GM11168 (cell line): ENCODE results near the gene MEI1.
"Not testable (repeated sequence)": the region's sequence is repeated elsewhere in the genome, so short reads cannot be mapped to it uniquely, and the experiment has no call there.

ENCODE experiments used
- in situ Hi-C: fragments of 300-500 bp; cut with MboI; formaldehyde crosslinking; loops from one replicate; pipeline ENCODE4 v1.12.0; 2022; ENCODE audit warnings: low sequenced_read_pairs; ENCODE audit not compliant: unreplicated experiment

Gene MEI1, protein sequence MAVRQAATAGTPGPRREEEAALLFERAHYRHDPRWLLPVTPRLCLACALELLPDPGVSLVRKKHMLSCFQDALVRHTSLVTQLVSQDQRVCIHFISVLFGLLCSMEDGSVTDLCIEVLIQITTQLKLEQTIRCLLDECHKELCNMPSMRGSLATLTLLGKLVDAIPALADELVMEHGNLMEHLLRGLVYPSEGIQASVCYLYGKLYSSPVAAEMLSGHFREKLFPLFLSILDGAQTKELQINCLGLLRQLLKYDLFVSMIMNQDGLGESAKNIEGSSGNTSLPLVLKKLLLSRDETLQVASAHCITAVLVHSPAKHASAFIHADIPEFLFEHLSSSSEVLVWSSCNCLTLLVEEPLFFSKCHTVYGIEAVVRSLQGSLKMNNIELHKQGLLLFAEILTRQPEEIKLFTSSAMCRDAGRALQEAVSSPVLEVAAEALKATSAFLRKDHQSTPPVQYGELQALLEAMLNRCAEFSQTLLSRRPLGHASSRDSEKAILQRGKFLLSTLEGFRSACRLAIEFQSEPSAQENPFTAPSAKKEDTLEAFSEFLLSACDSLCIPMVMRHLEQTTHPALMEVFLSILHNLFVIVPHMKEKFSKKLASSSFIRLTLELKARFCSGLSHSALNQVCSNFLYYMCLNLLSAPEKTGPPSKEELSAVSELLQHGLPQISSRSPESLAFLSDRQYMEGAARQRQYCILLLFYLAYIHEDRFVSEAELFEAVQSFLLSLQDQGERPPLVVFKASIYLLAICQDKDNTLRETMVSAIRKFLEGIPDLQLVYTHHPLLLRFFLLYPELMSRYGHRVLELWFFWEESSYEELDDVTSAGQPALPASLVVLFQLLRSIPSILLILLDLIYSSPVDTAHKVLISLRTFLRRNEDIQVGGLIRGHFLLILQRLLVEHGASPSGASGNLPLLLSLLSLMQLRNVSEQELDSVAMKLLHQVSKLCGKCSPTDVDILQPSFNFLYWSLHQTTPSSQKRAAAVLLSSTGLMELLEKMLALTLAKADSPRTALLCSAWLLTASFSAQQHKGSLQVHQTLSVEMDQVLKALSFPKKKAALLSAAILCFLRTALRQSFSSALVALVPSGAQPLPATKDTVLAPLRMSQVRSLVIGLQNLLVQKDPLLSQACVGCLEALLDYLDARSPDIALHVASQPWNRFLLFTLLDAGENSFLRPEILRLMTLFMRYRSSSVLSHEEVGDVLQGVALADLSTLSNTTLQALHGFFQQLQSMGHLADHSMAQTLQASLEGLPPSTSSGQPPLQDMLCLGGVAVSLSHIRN

DNA sequence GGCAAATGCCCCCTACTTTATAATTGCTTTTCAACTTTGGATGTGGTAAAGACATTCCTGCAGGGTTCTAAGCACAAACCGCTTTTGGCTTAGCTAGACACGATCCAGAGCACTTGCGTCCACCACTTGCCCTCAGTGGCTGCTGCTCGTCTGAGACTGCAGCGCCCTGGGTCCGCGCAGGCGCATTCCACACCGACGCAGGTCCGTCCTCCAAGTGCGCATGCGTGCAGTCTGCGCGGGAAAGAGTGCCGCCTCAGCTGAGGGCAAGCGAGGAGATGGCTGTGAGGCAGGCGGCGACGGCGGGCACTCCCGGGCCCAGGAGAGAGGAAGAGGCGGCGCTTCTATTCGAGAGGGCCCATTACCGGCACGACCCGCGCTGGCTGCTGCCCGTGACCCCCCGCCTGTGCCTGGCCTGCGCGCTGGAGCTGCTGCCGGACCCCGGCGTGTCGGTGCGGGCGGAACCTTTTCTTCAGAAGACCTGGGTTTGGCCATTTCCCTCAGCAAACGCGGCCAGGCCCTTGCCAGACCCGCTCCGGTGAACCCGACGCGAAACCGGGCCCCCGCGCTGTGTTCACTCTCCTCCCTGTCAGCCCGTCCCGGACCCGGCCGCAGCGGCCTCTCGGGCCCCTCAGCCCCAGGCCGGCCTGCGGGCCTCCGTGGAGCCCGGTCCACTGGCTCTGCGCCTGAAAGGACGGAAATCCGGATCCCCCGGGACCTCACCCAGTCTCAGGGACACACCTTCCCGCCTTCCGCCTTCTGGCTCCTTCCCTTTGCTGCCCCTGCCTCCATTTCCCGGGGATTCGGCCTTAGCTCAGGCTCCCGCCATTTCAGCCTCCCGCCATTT, at the start of gene MEI1:
MEI1 (plus strand) TSS at position 240 of the 844 bp plus-strand sequence; CDS start at position 276, 36 bp downstream.
- in situ Hi-C loops = loop anchor here (5.0 to 10.0 kb wide), 2 partner anchors 85 to 243 kb away; no protein-coding TSS in a partner anchor

DNA sequence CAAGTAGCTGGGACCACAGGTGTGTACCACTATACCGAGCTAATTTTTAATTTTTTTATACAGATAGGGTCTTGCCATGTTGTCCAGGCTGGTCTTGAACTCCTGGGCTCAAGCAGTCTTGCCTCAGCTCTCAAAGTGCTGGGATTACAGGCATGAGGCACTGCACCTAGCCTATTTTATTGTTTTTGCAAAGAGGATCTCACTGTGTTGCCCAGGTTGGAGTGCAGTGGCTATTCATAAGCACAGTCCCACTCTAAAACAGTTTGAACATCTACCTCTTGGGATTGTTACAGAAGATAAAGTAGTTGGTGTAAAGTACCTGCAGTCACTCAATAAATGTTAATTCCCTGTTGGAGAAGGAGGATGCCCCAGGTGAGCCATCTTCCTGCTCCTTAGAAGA, 49.1 kb upstream of the MEI1 start:
- in situ Hi-C loops = no loop called here

DNA sequence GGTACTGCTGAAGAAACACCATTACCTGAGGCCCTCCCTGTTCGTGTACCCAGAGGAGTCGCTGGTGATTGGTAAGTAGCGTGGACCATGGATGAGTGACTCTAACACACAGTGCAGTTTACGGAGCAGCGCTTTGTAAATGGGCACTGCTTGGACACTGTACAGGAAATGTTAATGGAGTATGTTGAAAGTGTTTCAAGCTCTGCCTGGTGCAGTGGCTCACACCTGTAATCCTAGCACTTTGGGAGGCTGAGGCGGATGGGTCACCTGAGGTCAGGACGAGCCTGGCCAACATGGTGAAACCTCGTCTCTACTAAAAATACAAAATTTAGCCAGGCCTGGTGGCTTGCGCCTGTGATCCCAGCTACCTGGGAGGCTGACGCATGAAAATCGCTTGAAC, 48.5 kb upstream of the MEI1 start:
- in situ Hi-C loops = no loop called here

DNA sequence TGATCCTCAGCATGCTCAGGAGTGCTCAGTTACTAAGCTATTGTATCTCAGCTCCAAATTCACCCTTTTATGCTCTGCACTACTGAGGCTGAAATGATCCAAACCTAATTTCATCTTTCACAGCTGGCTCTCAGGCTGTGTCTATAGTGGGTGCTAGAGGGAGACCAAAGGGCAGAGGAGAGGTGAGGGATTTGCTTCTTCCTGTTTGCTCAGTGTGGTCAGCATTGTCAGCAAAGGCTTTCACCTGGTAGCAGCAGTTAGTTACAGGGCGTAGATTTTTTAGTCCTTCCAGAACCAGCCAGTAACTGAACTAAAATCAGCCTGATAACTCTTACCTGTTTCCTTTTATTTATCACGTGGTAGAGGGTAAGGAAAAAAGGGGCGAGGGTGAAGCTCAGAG, 45.0 kb upstream of the MEI1 start:
- in situ Hi-C loops = no loop called here

DNA sequence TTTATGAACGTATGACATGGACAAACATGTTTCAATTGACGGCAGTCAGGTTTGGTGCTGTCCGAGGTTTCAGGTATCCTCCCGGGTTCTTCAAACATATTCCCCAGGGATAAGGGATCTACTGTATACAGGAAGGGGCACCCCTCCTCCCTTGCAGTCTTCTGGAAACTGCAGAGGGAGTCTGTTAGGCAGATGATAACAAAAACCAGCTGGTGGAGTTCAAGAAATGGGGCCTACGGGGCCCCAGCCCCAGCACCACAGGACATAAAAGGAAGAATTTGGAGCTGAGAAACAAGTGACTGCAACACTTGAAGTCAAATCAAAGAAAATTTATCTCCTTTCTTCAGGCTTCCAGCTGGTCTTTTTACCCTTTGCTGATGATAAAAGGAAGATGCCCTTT, 42.7 kb upstream of the MEI1 start:
- in situ Hi-C loops = no loop called here

DNA sequence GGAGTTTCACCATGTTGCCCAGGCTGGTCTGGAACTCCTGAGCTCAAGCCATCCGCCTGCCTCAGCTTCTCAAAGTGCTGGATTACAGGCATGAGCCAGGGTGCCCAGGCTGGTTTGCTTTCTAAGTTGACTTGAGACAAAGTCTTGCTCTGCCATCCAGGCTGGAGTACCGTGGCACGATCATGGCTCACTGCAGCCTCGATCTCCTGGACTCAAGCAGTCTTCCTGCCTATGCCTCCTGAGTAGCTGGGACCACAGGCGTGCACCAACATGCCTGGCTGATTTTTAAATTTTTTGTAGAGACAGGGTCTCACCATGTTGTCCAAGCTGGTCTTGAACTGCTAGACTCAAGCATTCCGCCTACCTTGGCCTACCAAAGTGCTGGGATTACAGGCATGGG, 41.6 kb upstream of the MEI1 start:
- in situ Hi-C loops = no loop called here

DNA sequence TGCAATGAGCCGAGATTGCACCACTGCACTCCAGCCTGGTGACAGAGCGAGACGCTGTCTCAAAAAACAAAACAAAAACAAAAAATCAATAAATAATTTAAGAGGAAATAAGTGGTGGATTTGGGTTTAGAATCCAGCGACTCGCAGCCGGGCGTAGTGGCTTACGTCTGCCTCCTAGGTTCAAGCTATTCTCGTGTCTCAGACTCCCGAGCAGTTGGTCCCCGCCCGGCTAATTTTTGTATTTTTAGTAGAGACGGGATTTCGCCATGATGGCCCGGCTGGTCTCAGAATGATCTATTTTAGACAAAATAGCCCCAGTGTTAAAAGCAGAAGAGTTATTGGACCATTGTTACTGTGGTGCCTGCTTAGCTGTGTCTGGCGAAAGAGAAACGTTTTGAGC, 40.4 kb upstream of the MEI1 start:
- in situ Hi-C loops = no loop called here

DNA sequence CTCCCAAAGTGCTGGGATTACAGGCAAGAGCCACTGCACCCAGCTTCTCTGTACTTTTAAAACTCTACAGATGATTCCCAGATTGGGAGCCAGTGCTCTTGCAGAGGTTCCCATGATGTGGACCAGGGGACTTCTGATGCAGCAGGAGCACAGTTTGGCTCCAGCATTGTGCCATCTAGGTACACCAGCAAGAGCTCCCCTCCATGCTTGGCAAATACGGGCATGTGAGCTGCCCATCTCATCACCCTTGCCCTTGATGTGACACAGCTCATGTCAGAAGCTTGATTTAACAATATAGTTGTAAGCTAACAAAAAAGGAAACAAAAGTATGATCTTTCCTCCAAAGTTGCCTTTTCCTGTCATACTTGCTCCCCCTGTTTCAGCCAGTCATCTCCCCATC, 39.4 kb upstream of the MEI1 start:
- in situ Hi-C loops = no loop called here

DNA sequence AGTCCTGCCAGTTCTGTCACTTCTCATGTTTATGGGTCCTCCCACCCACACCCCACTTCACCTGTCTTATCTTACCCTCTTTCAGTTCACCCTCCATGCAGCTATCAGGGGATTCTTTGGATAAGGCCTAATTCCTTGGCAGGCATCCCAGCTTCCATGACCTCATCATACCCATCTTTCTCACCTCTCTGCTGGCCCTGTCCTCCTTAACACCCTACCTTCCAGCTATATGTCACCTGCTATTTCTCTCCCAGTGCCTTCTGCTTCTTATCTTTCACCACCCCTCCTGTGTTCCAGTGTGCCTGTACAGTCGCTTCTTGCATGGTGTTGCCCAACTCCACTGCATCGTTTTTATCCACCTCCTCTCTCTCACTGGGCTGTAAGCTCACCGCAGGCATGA, 38.9 kb upstream of the MEI1 start:
- in situ Hi-C loops = no loop called here

DNA sequence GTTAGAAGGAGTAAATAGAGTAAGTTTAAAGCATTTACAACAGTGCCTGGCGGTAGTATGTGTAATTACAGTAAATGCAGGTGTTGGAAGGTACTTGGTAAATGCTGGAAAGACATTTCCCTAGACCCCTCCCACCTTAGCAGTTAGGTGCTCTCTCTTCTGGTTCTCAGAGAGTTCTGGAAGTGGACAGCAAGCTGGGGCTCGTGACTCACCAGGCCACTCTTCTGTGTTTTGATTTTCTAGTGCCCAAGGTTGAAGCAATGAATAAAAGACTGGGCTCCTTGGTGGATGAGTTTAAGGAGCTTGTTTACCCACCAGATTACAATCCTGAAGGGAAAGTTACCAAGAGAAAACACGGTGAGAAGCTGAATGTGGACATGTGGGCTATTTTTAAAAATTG, 38.2 kb upstream of the MEI1 start:
- in situ Hi-C loops = no loop called here

DNA sequence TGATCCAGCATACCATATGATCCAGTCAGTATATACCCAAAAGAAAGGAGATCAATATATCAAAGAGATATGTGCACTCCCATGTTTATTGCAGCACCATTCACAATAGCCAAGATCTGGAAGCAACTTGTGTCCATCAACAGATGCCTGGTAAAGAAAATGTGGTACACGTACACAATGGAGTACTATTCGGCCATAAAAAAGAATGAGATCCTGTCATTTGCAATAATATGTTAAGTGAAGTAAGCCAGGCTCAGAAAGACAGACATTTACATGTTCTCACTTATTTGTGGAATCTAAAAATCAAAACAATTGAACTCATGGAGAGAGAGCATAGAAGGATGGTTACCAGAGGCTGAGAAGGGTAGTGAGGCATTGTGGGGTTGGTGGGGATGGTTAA, 37.6 kb upstream of the MEI1 start:
- in situ Hi-C loops = no loop called here

DNA sequence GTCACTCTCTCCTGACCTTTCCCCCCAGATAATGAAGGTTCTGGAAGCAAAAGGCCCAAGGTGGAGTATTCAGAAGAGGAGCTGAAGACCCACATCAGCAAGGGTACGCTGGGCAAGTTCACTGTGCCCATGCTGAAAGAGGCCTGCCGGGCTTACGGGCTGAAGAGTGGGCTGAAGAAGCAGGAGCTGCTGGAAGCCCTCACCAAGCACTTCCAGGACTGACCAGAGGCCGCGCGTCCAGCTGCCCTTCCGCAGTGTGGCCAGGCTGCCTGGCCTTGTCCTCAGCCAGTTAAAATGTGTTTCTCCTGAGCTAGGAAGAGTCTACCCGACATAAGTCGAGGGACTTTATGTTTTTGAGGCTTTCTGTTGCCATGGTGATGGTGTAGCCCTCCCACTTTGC, 35.7 kb upstream of the MEI1 start:
- in situ Hi-C loops = not testable (repeated sequence)

DNA sequence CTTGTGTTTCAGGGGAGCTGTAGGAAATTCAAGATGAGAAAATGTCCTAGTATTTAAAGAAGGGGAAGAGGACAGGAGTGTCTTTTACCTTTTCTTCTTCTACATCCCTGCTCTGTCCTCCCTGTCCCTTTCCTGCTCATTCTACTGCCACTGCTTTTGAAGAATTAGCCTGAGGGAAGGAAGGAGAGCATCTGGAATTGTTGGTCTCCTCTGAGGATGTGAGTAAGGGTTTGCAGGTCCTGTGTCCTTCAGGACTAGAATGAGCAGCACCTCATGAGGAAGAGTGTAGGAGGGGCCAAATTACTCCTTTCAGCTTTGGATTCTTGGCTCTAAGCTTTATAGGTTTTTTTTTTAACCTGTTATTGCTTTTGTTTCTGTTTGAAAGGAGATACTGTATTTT, 34.8 kb upstream of the MEI1 start:
- in situ Hi-C loops = no loop called here

DNA sequence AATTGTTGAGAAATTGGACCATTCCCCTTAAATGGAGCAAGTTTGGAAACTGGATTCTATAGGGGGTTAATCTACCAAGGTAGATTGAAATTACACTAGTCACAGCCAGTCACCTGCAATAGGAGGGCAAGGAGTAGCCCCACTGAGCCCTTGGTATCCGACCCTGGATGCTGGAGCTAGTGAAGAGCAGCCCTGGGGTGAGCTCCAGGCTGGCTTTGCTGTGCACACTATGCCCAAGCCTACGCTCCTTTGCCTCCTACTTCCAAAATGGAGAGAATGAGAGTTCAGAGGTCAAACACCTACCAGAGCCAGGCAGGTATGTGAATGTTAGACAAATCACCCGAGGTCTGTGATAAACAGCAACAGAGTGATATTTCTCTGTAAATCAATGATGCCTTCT, 34.4 kb upstream of the MEI1 start:
- in situ Hi-C loops = no loop called here

DNA sequence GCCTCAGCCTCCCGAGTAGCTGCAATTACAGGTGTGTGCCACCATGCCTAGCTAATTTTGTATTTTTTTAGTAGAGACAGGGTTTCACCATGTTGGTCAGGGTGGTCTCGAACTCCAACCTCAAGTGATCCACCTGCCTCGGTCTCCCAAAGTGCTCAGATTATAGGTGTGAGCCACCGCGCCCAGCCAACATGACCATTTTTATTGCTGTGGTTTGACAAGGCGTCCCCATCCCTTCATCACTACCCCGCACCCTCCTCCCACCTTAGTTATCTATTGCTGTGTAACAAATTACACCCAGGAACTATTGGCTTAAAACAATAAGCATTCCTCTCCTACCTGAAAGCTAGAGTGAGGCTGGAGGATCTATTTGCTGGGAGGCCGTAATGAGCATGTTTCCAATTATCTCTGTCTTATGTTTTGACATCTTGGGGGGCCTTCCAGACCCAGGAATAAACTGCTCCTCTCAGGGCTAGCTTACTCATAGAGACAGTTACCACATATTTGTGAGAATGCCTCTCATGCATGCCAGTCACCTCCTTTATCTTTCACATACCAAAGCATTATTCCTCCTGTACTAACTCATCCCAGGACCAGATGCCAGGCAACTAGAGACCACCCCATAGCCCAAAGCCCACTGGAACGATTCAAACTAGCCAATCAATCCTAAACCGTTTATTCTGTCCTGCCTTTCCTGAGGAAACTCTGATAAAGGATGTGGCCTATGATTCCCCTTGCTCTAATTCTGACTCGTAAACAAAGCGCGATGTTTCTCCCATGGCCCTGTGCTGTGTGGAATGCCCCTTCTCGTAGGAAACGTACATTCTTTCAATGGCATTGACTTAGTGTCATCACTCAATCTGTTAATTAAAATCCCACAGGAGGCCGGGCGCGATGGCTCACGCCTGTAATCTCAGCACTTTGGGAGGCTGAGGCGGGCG, 30.1 kb upstream of the MEI1 start:
- in situ Hi-C loops = no loop called here

DNA sequence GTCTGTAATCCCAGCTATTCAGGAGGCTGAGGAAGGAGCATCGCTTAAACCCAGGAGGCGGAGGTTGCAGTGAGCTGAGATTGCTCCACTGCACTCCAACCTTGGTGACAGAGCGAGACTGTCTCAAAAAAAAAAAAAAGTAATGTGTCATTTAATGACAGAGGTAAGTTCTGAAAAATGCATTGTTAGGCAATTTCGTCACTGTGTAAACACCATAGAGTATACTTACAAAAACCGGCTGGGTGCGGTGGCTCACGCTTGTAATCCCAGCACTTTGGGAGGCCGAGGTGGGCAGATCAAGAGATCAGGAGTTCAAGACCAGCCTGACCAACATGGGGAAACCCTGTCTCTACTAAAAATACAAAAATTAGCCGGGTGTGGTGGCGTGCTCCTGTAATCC, 27.2 kb upstream of the MEI1 start:
- in situ Hi-C loops = not testable (repeated sequence)

DNA sequence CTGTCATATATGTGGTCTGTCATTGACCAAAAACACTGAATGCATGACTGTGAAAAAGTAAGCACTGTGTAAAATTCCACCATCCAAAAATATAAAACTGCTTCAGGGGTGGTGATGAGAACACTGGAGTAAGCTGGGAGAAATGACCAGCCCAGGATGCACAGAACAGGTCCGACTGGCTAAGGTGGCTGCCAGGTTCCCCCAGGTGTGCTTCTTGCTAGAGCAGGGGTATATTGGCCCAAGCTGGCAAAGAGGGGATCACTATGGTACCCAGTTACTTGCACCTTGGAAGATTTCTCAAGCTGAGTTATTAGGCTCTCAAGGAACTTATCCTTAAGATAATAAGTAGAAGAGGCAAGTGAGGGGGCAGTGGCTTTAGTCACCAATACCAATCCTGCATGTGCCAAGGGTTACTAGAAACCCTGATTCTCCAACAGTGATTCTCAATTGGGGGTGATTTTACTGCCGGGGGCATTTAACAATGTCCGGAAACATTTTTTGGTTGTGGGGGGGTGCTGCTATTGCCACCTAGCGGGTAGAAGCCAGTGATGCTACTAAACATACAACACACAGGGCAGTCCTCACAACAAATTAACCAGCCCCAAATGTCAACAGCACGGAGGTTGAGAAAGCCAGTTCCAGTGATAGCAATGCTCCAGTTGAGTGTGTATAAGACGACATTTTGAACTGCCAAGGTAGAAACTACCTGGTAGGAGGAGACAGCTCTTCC, 26.4 kb upstream of the MEI1 start:
- in situ Hi-C loops = no loop called here

DNA sequence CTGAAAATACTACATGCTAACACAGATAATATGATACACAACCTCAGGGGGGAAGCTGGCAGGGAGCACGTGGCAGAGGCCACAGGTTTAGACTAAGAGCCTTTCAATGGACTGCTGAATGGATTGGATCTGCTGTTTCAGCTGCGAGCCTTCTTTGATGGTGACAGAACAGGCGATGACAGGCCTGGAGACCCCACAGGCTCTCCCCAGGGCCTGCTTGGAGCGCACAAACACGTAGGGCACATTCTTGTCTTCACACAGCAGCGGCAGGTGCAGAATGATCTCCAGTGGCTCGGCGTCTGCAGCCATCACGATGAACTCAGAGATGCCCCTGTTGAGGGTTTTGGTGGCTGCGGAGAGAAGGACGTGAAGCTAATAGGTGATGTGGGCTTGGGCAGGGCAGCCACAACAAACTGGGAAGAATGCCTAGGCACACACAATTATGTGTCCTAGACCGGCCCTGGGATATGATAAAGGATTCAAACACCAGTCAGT, 24.4 kb upstream of the MEI1 start:
- in situ Hi-C loops = no loop called here
